Measurements from ENCODE around the gene COBLL1. TPM values are rescaled to one million over a fixed set of nuclear protein-coding genes. Genes with fewer than 3 reads are reported as not detected.

Gene COBLL1
- total RNA-seq, 1 donor from 2014 or later: 13.3 TPM

DNA sequence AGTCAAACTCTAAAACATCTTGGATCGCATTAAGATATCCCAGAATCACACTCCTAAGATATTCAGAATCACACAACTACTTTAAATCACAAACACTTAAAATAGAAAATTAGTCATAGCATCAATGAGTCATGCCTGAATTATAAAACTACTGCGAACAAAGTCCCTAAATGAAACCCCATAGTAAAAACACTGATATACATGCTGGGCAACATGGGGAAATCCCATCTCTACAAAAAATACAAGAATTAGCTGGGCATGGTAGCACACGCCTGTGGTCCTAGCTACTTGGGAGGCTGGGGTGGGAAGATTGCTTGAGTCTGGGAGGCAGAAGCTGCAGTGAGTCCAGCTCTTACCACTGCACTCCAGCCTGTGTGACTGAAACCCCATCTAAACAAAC is 101.7 kb downstream of the COBLL1 start:
- H3K4me1 ChIP-seq: peaks cover 4 to 22% of the 10 kb centered on the region in 2 donors
- intact Hi-C loops (cut with DNase I): loop anchor here (1.0 to 10.0 kb wide), 4 partner anchors 45 to 465 kb away; partner anchors contain the start of genes COBLL1 and SCN3A
- H3K27ac ChIP-seq: peak overlapping the region; percentile 3 to 47
- H3K4me3 ChIP-seq: no peak overlapping the region
- no peaks in the 10 kb centered on the region for H3K36me3 ChIP-seq
- DNase-seq (ENCODE audit: low spot score in 2 of 2): no peak
- no peaks in the 10 kb centered on the region for H3K9me3 ChIP-seq
- TF ChIP-seq, protein P1, sequence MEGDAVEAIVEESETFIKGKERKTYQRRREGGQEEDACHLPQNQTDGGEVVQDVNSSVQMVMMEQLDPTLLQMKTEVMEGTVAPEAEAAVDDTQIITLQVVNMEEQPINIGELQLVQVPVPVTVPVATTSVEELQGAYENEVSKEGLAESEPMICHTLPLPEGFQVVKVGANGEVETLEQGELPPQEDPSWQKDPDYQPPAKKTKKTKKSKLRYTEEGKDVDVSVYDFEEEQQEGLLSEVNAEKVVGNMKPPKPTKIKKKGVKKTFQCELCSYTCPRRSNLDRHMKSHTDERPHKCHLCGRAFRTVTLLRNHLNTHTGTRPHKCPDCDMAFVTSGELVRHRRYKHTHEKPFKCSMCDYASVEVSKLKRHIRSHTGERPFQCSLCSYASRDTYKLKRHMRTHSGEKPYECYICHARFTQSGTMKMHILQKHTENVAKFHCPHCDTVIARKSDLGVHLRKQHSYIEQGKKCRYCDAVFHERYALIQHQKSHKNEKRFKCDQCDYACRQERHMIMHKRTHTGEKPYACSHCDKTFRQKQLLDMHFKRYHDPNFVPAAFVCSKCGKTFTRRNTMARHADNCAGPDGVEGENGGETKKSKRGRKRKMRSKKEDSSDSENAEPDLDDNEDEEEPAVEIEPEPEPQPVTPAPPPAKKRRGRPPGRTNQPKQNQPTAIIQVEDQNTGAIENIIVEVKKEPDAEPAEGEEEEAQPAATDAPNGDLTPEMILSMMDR (IDR thresholded peaks at IDR 0.05): no peak
- no peaks in the 10 kb centered on the region for H3K27me3 ChIP-seq

DNA sequence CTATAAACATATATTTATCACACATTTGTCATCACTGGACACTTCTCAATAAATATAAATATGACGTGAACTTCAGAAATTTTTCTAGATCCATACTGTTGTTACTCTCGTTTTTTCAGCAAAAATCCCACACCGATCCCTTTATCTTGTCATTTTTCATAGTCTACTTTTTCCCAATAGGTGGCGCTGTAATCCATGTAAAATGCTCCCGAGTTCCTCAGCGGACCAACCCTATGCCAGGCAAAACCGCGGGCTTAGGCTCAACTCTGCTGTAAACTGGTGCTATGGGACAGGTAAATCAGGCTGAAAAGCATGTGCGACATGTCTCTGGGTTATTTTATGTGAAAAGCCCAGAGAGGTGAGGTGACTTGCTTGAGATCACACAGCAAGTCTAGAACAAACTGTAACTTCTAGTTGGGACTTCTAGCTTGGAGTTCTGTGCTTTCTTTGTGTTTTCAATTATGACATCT is 104.0 kb downstream of the COBLL1 start:
- Histone ChIP-seq H3K36me3 (no peaks in the 10 kb centered on the region), H3K9me3 (no peaks in the 10 kb centered on the region), H3K4me1 (peaks cover 4 to 17% of the 10 kb centered on the region in 2 donors), H3K27me3 (no peaks in the 10 kb centered on the region), H3K4me3 (peak overlapping the region in 1 of 2 donors; percentile 47), H3K27ac (no peak overlapping the region)
- peak in 1 of 2 donors; percentile 76 for DNase-seq (ENCODE audit: low spot score in 2 of 2)
- intact Hi-C loops (cut with DNase I): loop anchor here (1.0 to 10.0 kb wide), 5 partner anchors 47 to 467 kb away; partner anchors contain the start of gene SCN3A
- TF ChIP-seq, protein P1 (IDR thresholded peaks at IDR 0.05): peak; percentile 63 to 81 (median 74)

DNA sequence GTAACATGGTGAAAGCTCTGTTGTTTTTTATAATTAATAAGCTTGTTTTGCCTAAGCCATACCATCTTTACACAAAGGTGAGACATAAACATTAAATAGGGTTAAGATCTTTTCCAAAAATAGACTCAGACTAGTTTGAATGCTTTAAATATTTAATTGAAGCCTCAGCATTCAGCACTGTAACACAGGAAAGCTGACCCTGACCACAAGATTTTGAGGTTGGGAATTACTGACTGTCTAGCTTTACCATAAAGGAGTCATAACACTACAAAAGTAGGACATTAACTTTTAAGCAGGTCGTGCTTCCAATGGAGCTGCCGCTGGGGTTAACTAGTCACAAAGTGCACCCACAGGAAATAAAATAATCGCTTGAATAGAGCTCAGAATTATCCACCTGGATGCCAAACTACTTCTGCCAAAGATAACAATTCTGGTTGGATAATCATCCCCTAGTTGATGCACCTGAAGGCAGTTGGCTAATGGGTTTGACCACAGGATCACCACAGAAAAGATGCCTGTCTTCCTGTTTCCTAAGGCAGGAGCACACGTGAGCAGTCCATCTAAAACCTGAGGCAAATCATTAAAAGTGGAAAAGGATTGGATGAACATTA is 106.2 kb downstream of the COBLL1 start:
- DNase-seq (ENCODE audit: low spot score in 2 of 2): no peak
- no peak overlapping the region for H3K4me3 ChIP-seq
- peaks cover 4 to 14% of the 10 kb centered on the region in 2 donors for H3K4me1 ChIP-seq
- intact Hi-C loops (cut with DNase I): loop anchor here (10.0 kb wide), 2 partner anchors 259 to 469 kb away; partner anchors contain the start of gene SCN3A
- TF ChIP-seq, protein P1 (IDR thresholded peaks at IDR 0.05): no peak
- H3K27ac ChIP-seq: no peak overlapping the region
- H3K27me3 ChIP-seq: no peaks in the 10 kb centered on the region
- no peaks in the 10 kb centered on the region for H3K36me3 ChIP-seq
- no peaks in the 10 kb centered on the region for H3K9me3 ChIP-seq

DNA sequence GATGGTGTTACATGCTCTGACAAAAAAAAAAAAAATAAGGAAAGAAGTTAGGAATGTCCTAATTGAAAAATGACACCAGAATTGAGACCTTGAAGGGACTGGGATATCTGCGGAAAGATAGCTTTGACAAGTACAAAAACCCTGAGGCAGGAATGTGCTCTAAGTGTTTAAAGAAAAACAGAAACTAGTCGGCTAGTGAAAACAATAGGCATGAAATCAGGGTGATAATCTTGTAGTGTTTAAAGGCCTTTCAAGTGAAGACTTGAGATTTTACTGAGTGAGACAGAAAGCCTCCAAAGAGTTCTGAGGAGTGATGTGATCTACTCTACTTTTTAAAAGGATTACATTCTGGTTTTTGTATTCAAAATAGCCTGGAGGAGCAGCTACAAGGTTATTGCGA is 107.4 kb downstream of the COBLL1 start:
- TF ChIP-seq, protein P1 (IDR thresholded peaks at IDR 0.05): no peak
- no peaks in the 10 kb centered on the region for H3K9me3 ChIP-seq
- no peak overlapping the region for H3K4me3 ChIP-seq
- no peaks in the 10 kb centered on the region for H3K36me3 ChIP-seq
- DNase-seq (ENCODE audit: low spot score in 2 of 2): no peak
- peaks cover 0 to 12% of the 10 kb centered on the region in 2 donors for H3K4me1 ChIP-seq
- intact Hi-C loops (cut with DNase I): loop anchor here (10.0 kb wide), 2 partner anchors 261 to 471 kb away; partner anchors contain the start of gene SCN3A
- no peaks in the 10 kb centered on the region for H3K27me3 ChIP-seq
- H3K27ac ChIP-seq: no peak overlapping the region

DNA sequence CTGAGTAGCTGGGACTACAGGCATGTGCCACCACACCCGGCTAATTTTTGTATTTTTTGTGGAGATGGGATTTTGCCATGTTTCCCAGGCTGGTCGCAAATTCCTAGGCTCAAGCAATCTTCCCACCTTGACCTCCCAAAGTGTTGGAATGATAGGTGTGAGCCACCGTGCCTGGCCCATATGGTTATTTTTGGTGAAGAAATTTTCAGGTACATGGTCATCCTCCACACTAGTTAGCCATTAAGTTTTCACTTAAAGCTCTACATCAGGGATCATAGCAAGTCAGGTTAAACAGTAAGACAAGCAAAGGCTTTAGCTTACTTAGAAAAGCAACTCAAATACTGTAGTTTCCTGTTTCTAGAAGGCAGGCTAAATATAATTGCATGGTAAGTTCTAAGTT is 116.1 kb downstream of the COBLL1 start:
- Histone ChIP-seq H3K36me3 (no peaks in the 10 kb centered on the region), H3K4me3 (no peak overlapping the region), H3K27me3 (no peaks in the 10 kb centered on the region), H3K27ac (no peak overlapping the region), H3K4me1 (peaks cover 0 to 1% of the 10 kb centered on the region in 2 donors), H3K9me3 (no peaks in the 10 kb centered on the region)
- intact Hi-C loops (cut with DNase I): no loop called here
- TF ChIP-seq, protein P1 (IDR thresholded peaks at IDR 0.05): no peak
- no peak for DNase-seq (ENCODE audit: low spot score in 2 of 2)
